NCI-H2227 (cell line): Measurements from ENCODE around the gene RAD51B.

Source experiments
- DNase-seq: peaks from one replicate; lab custom pipeline; 2025; ENCODE audit not compliant: unreplicated experiment; lab: John Stamatoyannopoulos, UW

RAD51B gene

DNA sequence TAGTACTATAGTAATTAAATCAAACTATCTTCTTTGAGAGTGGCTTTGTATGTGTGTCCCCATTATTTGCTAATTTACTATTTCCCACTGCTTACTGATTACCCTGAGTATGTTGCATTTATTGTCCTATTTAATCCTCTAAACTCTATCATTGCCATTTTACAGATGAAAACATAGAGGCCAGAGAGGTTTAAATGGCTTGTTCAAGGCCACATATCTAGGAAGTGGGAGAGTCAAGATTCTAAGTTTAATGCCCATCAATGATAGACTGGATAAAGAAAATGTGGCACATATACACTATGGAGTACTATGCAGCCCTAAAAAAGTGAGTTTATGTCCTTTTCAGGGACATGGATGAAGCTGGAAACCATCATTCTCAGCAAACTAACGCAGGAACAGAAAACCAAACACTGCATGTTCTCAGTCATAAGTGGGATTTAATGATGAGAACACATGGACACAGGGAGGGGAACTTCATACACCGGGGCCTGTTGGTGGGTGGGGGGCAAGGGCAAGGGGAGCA, 553.6 kb downstream of the RAD51B start:
- no peak for DNase-seq

GRCh38 chr14:68373847-68374444, 554.4 kb downstream of the RAD51B start:
- no peak for DNase-seq

- DNase-seq: peak; percentile 13
Observed at GRCh38 chr14:68374682-68375081, 555.1 kb downstream of the RAD51B start.

DNA sequence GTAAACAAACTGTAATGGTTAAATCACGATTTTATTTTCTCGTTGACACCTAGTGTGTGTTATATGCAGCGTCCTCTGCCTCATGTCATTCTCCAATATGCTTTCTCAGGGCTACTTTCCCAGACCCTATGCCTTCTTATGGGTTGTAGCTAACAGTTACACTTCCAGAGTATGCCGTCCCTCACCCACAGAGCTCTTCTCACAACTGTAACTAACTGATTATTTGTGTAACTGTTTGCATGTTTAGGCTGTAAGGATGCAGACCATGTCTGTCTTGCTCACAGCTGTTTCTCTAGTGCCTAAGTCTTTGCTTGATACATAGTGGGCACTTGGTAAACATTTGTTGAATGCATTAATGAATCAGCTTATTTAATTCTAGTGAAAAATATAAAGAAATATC, 555.8 kb downstream of the RAD51B start:
- DNase-seq: no peak

GRCh38 chr14:68376067-68376779, 556.6 kb downstream of the RAD51B start:
- no peak for DNase-seq

DNA sequence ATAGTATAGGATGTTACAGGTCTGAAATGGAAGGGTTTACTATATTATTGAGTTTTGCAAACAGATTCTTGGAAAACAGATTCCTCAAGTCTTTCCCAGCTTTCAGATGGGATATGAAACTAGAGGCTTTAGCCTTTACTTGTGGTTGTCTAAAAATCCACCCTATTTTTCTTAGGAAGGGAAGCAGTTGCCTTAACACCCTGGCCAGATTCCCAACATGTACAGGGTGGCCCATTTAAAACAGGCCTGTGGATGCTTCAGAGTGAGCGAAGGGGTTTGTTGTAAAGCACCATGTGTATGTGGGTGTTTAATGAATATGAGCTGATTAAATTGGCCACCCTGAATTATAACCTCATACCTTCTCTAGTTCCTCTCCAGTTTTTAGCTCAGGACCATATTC, 557.4 kb downstream of the RAD51B start:
- no peak for DNase-seq

DNA sequence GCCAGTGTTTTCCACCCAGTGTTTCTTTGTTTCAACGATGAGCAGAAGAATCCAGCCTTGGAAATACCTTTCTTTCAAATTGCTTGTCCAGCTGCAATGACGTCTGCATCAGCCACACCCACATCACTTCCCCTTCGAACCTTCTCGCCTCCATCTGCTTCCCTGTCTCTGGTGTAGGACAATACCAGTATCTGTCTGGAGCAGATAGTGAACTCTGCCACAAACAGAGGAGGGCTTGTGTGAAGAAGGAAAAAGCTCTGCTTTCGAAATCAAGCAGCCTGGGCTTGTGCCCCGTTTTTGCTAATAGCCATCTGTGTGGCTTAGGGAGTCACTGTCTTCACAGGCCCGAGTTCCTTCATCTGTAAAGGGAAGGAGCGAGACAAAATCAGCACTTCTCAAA, 557.9 kb downstream of the RAD51B start:
- DNase-seq: no peak

GRCh38 chr14:68379510-68380328, 560.1 kb downstream of the RAD51B start:
- no peak for DNase-seq

DNA sequence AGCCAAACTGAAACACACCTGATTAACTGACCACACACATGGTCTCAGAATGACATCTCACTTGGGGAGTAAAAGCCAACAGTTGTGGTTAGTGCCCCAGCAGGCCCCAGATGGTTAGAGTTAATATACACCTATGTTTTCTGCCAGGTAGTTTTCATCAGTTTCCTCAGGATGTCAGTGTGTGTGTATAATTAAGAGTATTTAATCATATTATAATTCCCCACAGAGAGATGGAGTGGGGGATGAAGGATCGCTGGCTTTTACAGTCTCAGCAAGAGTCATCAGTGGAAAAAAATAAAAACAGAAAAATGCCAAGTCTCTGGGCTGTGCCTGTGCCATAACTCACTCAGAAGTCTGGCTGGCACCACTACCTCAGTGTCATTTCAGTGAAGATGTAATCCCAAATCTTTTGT, 560.8 kb downstream of the RAD51B start:
- DNase-seq: no peak

DNA sequence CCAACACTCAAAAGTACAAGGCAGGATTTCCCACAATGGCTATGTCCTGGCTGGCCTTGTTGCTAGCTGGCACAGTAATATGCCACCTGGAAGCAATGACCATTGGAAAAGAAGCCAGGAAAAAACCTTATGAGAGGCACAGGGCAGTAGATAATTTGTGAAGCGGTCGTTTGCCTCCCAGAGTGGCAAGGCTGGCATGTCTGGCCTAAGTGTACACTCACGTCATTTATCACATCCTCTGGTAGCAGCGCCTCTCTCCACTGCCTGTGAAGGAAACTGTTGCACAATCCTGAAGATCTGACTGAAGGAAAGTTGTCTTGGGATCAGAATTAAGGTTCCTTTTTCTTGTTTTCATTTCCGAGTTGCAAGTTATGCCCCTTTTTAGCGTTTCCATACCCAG, 564.8 kb downstream of the RAD51B start:
- DNase-seq: no peak

- DNase-seq: no peak
Observed at GRCh38 chr14:68384881-68385280, 565.3 kb downstream of the RAD51B start.

GRCh38 chr14:68386446-68386845, 566.9 kb downstream of the RAD51B start:
- DNase-seq: no peak

GRCh38 chr14:68386950-68387779, 567.6 kb downstream of the RAD51B start:
- DNase-seq: no peak

DNA sequence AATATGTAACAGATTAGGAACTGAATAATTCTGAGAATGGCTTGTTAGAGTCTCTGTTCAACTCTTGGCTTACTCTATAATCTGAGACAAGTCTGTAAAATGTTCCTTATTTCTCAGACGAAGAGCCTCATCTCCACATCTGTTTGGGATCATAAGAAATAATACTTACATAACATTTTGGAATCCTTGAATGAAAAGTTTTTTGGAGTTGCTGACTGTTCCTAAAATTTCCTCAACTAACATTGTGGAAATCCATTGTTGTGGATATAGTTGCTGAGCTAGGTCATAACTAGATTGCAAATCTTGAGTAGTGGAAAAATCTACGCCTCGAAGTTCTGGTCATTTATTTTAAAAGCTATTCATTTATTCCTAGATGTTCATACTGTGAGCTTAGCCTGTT, 570.4 kb downstream of the RAD51B start:
- no peak for DNase-seq

- no peak for DNase-seq
Observed at GRCh38 chr14:68390741-68391140, 571.2 kb downstream of the RAD51B start.

- no peak for DNase-seq
Observed at GRCh38 chr14:68391311-68392014, 571.9 kb downstream of the RAD51B start.

GRCh38 chr14:68392393-68393141, 573.0 kb downstream of the RAD51B start:
- no peak for DNase-seq

DNA sequence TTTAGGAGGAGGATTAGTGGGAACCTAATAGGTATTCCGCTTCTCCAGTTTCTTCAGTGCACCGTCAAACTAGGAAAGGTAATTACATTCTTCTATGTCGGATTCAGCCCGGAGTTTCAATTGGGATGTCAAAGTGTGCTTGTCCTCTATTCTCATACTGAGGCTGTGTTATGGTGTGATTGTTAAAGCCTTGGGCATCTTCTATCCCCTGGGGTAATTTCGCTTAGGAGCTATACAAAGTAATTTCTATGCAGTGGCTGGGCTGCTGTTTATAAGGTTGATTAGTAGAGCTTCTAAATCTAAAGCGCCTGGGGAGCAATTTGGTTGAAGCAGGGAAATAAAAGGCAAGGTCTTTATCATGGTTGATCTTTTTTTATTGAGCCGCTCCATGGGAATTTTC, 573.7 kb downstream of the RAD51B start:
- no peak for DNase-seq

DNA sequence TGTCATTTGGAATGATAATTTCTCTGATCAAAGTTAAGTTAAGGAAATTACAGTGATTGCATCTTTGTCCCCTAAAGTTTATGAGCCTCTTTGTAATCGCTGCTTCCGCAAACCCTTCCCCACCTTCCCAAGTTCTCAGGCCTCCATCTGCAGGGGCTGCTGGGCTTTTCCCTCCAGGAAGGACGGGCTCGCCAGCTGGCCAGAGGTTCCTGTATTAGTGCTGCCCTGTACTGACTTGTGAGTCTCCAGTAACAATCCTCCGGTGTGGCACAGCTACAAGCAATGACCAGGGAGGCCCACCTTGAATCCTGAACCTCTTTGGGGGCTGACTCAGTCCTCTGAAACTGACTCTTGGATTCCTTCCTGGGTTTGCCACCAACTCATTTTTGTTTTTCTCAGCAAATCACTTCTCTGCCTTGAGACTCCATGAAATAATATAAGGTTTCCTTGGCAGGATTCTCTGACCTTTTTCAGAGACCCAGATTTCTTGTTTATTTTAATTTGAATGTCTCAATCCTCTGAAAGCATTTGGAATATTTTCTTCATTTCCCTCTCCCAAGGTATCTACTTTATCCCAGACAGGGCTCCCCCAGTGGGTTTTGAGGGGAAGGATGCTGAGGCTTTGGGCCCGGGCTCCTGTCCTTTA, 574.7 kb downstream of the RAD51B start:
- no peak for DNase-seq
